GM23338 (cell line): ENCODE data around the gene NGFR. TPM values are rescaled to one million over a fixed set of nuclear protein-coding genes. Genes with fewer than 3 reads are reported as not detected.

Experiments
- ATAC-seq: fragments of 200-7000 bp; cut with Tn5 transposase; 3 replicates; pipeline ENCODE4 v1.9.1; 2020
- DNase-seq: peaks from one replicate; pipeline ENCODE4 v3.0.0-alpha.2; 2015; ENCODE audit warnings: low spot score
- H2AFZ ChIP-seq: fragments of 200-600 bp; sonication (generic); 2 replicates; pipeline ENCODE4 v1.8.0; 2016; ENCODE audit warnings: antibody characterized with exemption, mild to moderate bottlenecking, moderate library complexity
- H3F3A ChIP-seq: fragments of 200-600 bp; sonication (generic); replicated peaks from 2 replicates; pipeline ENCODE4 v1.8.0; 2017; ENCODE audit warnings: antibody characterized with exemption, mixed run types, low read depth
- H3K27ac ChIP-seq: fragments of 200-600 bp; sonication (generic); 2 replicates; pipeline ENCODE4 v1.6.1; 2016; ENCODE audit warnings: low read depth
- H3K27me3 ChIP-seq: fragments of 200-600 bp; sonication (generic); 2 replicates; pipeline ENCODE4 v1.8.0; 2016; ENCODE audit warnings: mild to moderate bottlenecking, mixed run types, moderate library complexity; ENCODE audit not compliant: insufficient read depth
- H3K36me3 ChIP-seq: fragments of 200-600 bp; sonication (generic); 2 replicates; pipeline ENCODE4 v1.8.0; 2016; ENCODE audit warnings: mild to moderate bottlenecking; ENCODE audit not compliant: insufficient read depth
- H3K4me1 ChIP-seq: fragments of 200-600 bp; sonication (generic); 2 replicates; pipeline ENCODE4 v1.8.0; 2016; ENCODE audit warnings: mild to moderate bottlenecking, moderate library complexity; ENCODE audit not compliant: insufficient read depth
- H3K4me2 ChIP-seq: fragments of 200-600 bp; sonication (generic); 2 replicates; pipeline ENCODE4 v1.7.1; 2017; ENCODE audit warnings: mixed run types
- H3K4me3 ChIP-seq: fragments of 200-600 bp; sonication (generic); 2 replicates; pipeline ENCODE4 v1.6.1; 2016; ENCODE audit warnings: mixed run types
- H3K79me2 ChIP-seq: fragments of 200-600 bp; sonication (generic); replicated peaks from 2 replicates; pipeline ENCODE4 v1.8.0; 2017; ENCODE audit warnings: mild to moderate bottlenecking; ENCODE audit not compliant: insufficient read depth
- H3K9me2 ChIP-seq: fragments of 200-600 bp; sonication (generic); 2 replicates; pipeline ENCODE4 v1.8.0; 2017; ENCODE audit not compliant: insufficient read depth
- H4K20me1 ChIP-seq: fragments of 200-600 bp; sonication (generic); replicated peaks from 2 replicates; pipeline ENCODE4 v1.8.0; 2017; ENCODE audit warnings: mild to moderate bottlenecking; ENCODE audit not compliant: insufficient read depth
- H3K27ac Mint-ChIP-seq: 2 replicates; pipeline ENCODE4 v1.8.0; 2020; ENCODE audit warnings: inconsistent platforms, mild to moderate bottlenecking, moderate library complexity, mixed read lengths
- H3K27me3 Mint-ChIP-seq: 3 replicates; pipeline ENCODE4 v1.8.0; 2022; ENCODE audit warnings: low read depth, mild to moderate bottlenecking, moderate library complexity, mixed read lengths, inconsistent platforms; ENCODE audit not compliant: insufficient read depth, poor library complexity
- H3K36me3 Mint-ChIP-seq: 3 replicates; pipeline ENCODE4 v1.8.0; 2021; ENCODE audit warnings: low read depth, mild to moderate bottlenecking, inconsistent platforms, moderate library complexity, mixed read lengths
- H3K4me1 Mint-ChIP-seq: 3 replicates; pipeline ENCODE4 v1.8.0; 2020; ENCODE audit warnings: mild to moderate bottlenecking, inconsistent platforms, mixed read lengths
- H3K4me3 Mint-ChIP-seq: 3 replicates; pipeline ENCODE4 v1.8.0; 2021; ENCODE audit warnings: moderate library complexity, mild to moderate bottlenecking, inconsistent platforms, mixed read lengths
- H3K9me3 Mint-ChIP-seq: 3 replicates; pipeline ENCODE4 v1.8.0; 2020; ENCODE audit warnings: moderate library complexity, mild to moderate bottlenecking, inconsistent platforms, mixed read lengths
- CREB1 ChIP-seq: fragments of 250-450 bp; sonication (Bioruptor Pico); IDR thresholded peaks from 2 replicates; pipeline ENCODE4 v1.5.0; 2020; ENCODE audit warnings: low read depth, mild to moderate bottlenecking, moderate library complexity
- CTCF ChIP-seq, 2 experiments: fragments of 200-600 bp in 1 of 2; sonication (generic) in 1 of 2; conservative IDR thresholded peaks; 2 replicates each; pipeline versions ENCODE4 v1.5.1 to v1.6.1; 2016 to 2017; ENCODE audit warnings: antibody characterized with exemption in 2 of 2, low read depth in 2 of 2, mild to moderate bottlenecking in 2 of 2, moderate library complexity in 1 of 2
- ETS1 ChIP-seq: IDR thresholded peaks from 2 replicates; pipeline ENCODE4 v1.6.1; 2016; ENCODE audit warnings: antibody characterized with exemption
- EZH2 ChIP-seq: fragments of 200-600 bp; sonication (generic); IDR thresholded peaks from one replicate; pipeline ENCODE4 v1.8.0; 2017; ENCODE audit warnings: antibody characterized with exemption, mild to moderate bottlenecking, low read depth; ENCODE audit not compliant: unreplicated experiment
- EZH2phosphoT487 ChIP-seq: fragments of 200-600 bp; sonication (generic); IDR thresholded peaks from one replicate; pipeline ENCODE4 v1.8.1; 2018; ENCODE audit warnings: antibody characterized with exemption; ENCODE audit not compliant: unreplicated experiment
- JUNB ChIP-seq: IDR thresholded peaks from one replicate; pipeline ENCODE4 v1.6.1; 2016; ENCODE audit warnings: antibody characterized with exemption; ENCODE audit not compliant: unreplicated experiment
- NANOG ChIP-seq: IDR thresholded peaks from 2 replicates; pipeline ENCODE4 v1.6.1; 2016; ENCODE audit warnings: antibody characterized with exemption, borderline replicate concordance
- POLR2AphosphoS5 ChIP-seq: IDR thresholded peaks from 2 replicates; pipeline ENCODE4 v1.6.1; 2016; ENCODE audit warnings: antibody characterized with exemption, low read depth
- REST ChIP-seq: IDR thresholded peaks from one replicate; pipeline ENCODE4 v1.6.1; 2018; ENCODE audit warnings: antibody characterized with exemption; ENCODE audit not compliant: unreplicated experiment
- STAT1 ChIP-seq: IDR thresholded peaks from one replicate; pipeline ENCODE4 v1.6.1; 2016; ENCODE audit warnings: antibody characterized with exemption; ENCODE audit not compliant: unreplicated experiment
- ZNF114 ChIP-seq: fragments of 250-450 bp; sonication (Bioruptor Pico); IDR thresholded peaks from 2 replicates; pipeline ENCODE4 v1.5.0; 2020; ENCODE audit warnings: mild to moderate bottlenecking, moderate library complexity
- ZNF331 ChIP-seq: fragments of 250-450 bp; sonication (Bioruptor Pico); IDR thresholded peaks from 2 replicates; pipeline ENCODE4 v1.5.0; 2020; ENCODE audit warnings: low read depth, mild to moderate bottlenecking, moderate library complexity
- ZNF462 ChIP-seq: fragments of 250-450 bp; sonication (Bioruptor Pico); IDR thresholded peaks from 2 replicates; pipeline ENCODE4 v1.5.0; 2020; ENCODE audit warnings: mild to moderate bottlenecking, moderate library complexity
- polyA plus RNA-seq: library from polyadenylated mRNA; unstranded; fragments of >200 nt; fragmentation: Nextera tagmentation; extraction: Ambion mirVana; gene quantifications from 2 replicates; pipeline ENCODE4 v1.2.1, GENCODE V29; 2016
- total RNA-seq: library from RNA; depleted of rRNA; stranded (reverse); fragments of >200 nt; shearing (Covaris generic); gene quantifications from 2 replicates; pipeline ENCODE4 v1.2.3, GENCODE V29; 2014

NGFR gene
- total and polyA plus RNA-seq, 2 experiments from 2014 or later = 2.8 to 6.9 TPM

- no peaks in the 10 kb centered on the region for H3K27me3 ChIP-seq
- H3K9me2 ChIP-seq = no peaks in the 10 kb centered on the region
- Mint-ChIP-seq H3K4me1 (peaks cover 24% of the 10 kb centered on the region), H3K27me3 (peaks cover 4% of the 10 kb centered on the region), H3K4me3 (no peak overlapping the region), H3K36me3 (no peaks in the 10 kb centered on the region), H3K9me3 (peaks cover 6% of the 10 kb centered on the region; the same call in 2 of the 3 replicates), H3K27ac (no peak overlapping the region)
- no peaks in the 10 kb centered on the region for H3K79me2 ChIP-seq
- DNase-seq (no peak), ATAC-seq (no peak)
- no peak overlapping the region for H3K27ac ChIP-seq
- peaks cover 9% of the 10 kb centered on the region; the same call in 1 of the 2 replicates for H3K4me1 ChIP-seq
- H3K36me3 ChIP-seq = no peaks in the 10 kb centered on the region
- no peak overlapping the region for H2AFZ ChIP-seq
- TF ChIP-seq EZH2 = no peak
- no peak for TF ChIP-seq ETS1
- no peak for TF ChIP-seq CTCF (conservative IDR thresholded peaks at IDR 0.05; ENCODE audit: low read depth in 2 of 2)
- no peak for TF ChIP-seq CREB1 (CRISPR knock-in tag)
- no peak for TF ChIP-seq ZNF114 (CRISPR knock-in tag)
- no peak for TF ChIP-seq NANOG
- no peak for TF ChIP-seq STAT1
- no peak for TF ChIP-seq REST
- no peak for TF ChIP-seq JUNB
- TF ChIP-seq EZH2phosphoT487 = no peak
- TF ChIP-seq ZNF331 (CRISPR knock-in tag) = no peak
- no peak for TF ChIP-seq ZNF462
- TF ChIP-seq POLR2AphosphoS5 = no peak
- H4K20me1 ChIP-seq = no peaks in the 10 kb centered on the region
- no peak overlapping the region for H3K4me3 ChIP-seq
- no peak overlapping the region for H3K4me2 ChIP-seq
- no peaks in the 10 kb centered on the region for H3F3A ChIP-seq
These were observed 33.5 kb upstream of the NGFR start for GRCh38 chr17:49461580-49461979.
